GM20431 (cell line): Measurements from ENCODE around the gene AP2A1.

ENCODE experiments used
- in situ Hi-C: fragments of 300-500 bp; cut with MseI, MboI; formaldehyde crosslinking; loops from one replicate; pipeline ENCODE4 v1.15.0; 2020; ENCODE audit warnings: low sequenced_read_pairs; ENCODE audit not compliant: unreplicated experiment

The AP2A1 gene

DNA sequence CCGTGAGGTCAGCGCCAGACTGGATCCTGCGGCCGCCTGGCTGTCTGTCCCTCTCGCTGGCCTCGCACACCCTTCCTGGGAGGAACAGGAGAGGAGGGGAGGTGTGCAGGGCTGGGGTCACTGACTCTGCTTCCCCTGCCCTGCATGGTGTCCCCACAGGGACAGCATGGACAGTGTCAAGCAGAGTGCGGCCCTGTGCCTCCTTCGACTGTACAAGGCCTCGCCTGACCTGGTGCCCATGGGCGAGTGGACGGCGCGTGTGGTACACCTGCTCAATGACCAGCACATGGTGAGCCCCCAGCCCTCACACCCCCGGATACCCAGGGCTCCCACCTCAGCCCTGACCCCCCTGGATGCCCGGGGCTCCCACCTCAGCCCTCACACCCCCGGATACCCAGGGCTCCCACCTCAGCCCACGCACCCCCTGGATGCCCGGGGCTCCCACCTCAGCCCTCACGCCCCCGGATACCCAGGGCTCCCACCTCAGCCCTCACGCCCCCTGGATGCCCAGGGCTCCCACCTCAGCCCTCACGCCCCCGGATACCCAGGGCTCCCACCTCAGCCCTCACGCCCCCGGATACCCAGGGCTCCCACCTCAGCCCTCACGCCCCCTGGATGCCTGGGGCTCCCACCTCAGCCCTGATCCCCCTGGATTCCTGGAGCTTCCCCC lies 25.1 kb downstream of the AP2A1 start:
- in situ Hi-C loops: no loop called here

DNA sequence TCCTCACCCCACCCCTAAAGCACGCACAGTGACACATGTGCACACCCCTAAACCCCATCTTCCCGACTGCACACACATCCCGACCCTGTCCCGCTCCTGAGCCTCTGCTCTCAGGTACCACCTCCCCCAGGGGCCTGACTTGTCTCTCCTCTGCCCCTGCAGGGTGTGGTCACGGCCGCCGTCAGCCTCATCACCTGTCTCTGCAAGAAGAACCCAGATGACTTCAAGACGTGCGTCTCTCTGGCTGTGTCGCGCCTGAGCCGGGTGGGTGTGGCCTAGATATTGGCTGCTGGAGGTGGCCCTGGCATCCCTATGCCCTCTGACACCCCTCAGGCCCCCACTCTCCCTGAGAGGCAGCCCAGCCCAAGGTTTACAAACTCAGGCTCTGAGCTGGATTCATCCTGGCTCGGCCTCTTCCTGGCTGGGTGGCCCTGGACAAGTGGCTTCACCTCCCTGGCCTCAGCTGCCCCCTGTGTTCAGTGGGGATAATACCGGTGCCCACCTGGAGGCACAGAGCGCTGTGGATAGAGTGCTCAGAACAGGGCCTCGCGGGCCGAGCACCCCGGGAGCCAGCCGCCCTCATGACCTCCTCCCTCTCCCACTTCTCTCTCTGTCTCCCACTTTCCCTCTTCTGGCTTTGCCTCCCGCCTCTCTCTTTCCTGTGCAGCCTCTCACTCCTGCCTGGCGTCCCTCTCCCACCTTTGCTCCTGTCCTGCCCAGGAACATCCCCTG lies 26.2 kb downstream of the AP2A1 start:
- in situ Hi-C loops: no loop called here

DNA sequence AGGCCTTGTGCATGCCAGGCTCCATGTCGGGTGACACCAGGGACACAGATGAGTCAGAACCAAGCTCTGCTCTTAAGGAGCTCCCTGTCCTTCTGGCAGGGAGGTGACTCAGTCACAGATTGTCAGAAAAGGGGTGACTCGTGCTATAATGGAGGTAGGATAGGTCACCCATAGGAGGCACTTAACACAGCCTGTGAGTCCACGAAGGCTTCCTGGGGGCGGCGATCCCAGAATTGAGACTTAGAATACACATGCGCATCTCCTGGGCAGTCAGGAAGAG lies 26.7 kb downstream of the AP2A1 start:
- in situ Hi-C loops: no loop called here

- in situ Hi-C loops: no loop called here
These were observed 28.8 kb downstream of the AP2A1 start for GRCh38 chr19:49795615-49796014.

GRCh38 chr19:49798574-49798973 lies 31.8 kb downstream of the AP2A1 start:
- in situ Hi-C loops: no loop called here

- in situ Hi-C loops: no loop called here
These were observed 32.5 kb downstream of the AP2A1 start for GRCh38 chr19:49799271-49799797.

- in situ Hi-C loops: no loop called here
These were observed 33.1 kb downstream of the AP2A1 start for GRCh38 chr19:49799798-49800376.

DNA sequence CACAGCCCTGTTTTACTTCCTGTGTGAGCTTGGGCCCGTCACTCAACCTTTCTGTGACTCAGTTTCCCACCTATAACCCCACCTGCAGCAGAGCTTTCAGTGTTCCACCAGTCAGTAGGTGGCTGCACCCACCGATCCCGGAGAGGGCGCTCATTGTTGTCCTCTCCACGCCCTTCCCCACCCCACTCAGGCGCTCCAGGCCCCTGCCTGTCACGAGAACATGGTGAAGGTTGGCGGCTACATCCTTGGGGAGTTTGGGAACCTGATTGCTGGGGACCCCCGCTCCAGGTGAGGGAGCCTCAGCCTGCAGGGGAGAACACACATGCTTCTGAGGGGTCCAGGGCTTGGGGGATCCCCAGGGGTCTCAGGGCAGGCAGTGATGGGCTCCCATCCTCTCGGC lies 34.0 kb downstream of the AP2A1 start:
- in situ Hi-C loops: no loop called here

- in situ Hi-C loops: no loop called here
These were observed 34.6 kb downstream of the AP2A1 start for GRCh38 chr19:49801401-49801888.

- in situ Hi-C loops: no loop called here
These were observed 35.3 kb downstream of the AP2A1 start for GRCh38 chr19:49801966-49802661.

GRCh38 chr19:49802836-49803528 lies 36.2 kb downstream of the AP2A1 start:
- in situ Hi-C loops: no loop called here

GRCh38 chr19:49803529-49803856 lies 36.7 kb downstream of the AP2A1 start:
- in situ Hi-C loops: no loop called here

GRCh38 chr19:49805822-49806619 lies 39.2 kb downstream of the AP2A1 start:
- in situ Hi-C loops: no loop called here

DNA sequence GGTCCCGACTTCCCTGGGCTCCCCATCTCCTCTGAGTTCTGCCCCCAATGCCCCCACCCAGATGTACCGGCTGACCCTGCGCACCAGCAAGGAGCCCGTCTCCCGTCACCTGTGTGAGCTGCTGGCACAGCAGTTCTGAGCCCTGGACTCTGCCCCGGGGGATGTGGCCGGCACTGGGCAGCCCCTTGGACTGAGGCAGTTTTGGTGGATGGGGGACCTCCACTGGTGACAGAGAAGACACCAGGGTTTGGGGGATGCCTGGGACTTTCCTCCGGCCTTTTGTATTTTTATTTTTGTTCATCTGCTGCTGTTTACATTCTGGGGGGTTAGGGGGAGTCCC lies 39.8 kb downstream of the AP2A1 start:
- in situ Hi-C loops: no loop called here

- in situ Hi-C loops: no loop called here
These were observed 40.5 kb downstream of the AP2A1 start for GRCh38 chr19:49807058-49807903.

DNA sequence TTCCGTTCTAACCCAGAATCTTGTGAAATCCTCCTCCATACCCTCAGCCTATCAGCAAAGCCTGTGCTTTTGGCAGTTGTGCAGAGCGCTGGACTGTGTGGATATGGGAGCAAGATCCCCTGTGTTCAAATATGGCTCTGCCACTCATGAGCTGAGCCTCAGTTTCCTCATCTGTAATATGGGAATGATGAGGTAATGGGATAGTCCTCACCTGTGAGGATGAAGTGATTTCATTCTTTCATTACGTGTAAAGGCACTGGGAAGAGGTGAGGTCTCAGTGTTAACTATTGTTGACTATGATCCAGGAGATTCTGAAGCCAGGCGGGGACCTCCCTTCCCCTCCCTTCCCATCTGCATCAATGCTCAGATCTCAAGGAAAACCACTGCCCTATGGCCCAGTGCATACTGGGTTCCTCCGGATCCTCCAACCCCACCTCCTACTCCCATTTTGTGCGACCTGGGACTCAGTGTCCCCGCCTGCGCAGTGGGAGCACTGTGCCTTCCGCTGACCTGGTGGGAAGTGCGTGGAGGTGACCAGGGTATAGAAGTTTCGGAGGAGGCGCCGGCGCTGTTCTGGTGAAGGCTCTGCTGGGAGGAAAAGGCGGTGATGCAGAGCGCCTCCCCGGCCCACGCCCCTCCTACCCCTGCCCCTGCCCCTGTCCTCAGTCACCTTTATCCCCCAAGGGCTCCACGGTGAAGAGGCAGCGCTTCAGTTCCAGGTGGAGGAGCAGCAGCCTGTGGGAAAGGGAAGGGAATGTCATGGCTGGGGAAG lies 41.3 kb downstream of the AP2A1 start:
- in situ Hi-C loops: no loop called here

DNA sequence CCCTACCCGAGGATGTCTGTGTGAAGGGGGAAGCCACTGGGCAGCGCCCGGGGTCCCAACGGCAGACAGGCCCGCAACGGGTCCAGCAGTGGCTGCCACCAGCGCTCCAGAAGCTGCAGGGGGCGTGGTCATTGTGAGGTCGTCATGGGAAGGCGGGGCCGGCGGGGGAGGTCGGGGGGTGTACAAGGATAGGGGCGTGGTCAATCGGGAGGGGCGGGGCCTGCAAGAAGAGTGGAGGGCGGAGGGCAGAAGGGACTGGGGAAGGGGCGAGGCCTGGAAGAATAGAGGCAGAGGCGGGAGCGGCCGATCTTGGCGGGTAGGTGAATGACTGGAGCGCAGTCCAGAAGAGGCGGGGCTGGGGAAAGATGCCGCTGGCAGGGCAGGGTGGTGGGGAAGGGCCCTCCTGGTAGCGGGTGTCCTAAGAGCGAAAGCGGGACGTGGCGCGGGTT lies 41.9 kb downstream of the AP2A1 start:
- in situ Hi-C loops: no loop called here
